22Rv1 (cell line): ENCODE measurements around the gene C1QL3.

Experiments used
- CTCF ChIP-seq: fragments of 450-650 bp; IDR thresholded peaks from 2 replicates; pipeline ENCODE4 v1.5.1; 2017; ENCODE audit warnings: mild to moderate bottlenecking
- ZFX ChIP-seq: fragments of 450-650 bp; IDR thresholded peaks from 2 replicates; pipeline ENCODE4 v1.6.1; 2017; ENCODE audit warnings: antibody characterized with exemption, borderline replicate concordance

- TF ChIP-seq CTCF (no peak), ZFX (no peak)
These were observed 22.9 kb upstream of the C1QL3 start for GRCh38 chr10:16544591-16544990.
